HL-60/S4 treated with phorbol 12-myristate 13-acetate at 8.2 ng/mL for 4 days and 3 days (cell line): ENCODE measurements around the gene RUNX2.

ENCODE experiments used
- in situ Hi-C: fragments of 300-500 bp; cut with MboI; formaldehyde crosslinking; loops from 2 replicates; pipeline ENCODE4 v1.15.0; 2022; ENCODE audit warnings: low sequenced_read_pairs

RUNX2 gene

DNA sequence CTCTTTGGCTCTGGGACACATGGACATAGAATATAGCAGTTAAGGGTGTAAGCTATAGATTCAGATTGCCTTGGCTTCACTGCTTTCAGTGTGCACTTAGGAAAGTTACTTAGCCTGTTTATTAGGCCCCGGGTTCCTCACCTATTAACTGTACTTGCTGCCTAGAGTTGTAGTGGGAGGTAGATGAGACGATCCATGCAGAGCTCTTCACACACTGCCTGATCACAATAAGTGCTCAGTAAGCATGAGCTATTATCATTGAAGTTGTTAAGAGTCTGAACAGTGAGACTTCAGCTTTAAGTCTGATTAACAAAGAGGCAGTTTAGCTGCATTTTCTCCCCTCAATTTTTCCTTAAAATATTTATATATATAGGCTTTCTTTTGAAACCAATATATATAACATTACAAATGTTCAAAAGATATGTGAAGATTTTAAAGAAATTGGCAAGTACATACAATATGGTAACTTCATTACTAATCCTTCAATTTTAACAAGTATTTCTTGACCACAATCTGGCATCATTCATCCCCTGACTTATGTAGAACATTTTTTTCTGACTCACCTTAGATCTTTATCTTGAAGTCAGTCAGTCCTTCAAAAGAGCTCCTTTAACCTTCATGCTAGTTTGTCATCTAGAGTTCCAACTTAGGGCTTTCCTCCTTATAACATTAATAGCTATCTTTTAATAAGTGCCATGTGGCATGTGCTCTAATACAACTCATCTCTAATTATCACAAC, 70.1 kb downstream of the RUNX2 start:
- in situ Hi-C loops = no loop called here

DNA sequence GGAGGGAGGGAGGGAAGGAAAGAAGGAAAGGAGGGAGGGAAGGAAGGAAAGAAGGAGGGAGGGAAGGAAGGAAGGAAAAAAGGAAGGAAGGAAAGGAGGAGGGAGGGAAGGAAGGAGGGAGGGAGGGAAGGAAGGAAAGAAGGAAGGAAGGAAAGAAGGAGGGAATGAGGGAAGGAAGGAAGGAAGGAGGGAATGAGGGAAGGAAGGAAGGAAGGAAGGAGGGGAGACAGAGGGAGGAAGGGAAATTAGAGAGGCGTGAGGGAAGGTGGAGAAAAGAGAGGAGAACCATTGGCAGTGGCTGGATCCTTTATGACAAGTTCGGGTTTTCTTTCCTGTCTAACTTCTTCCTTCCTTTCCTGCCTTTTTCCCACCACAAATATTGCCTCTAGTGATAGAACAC, 71.9 kb downstream of the RUNX2 start:
- in situ Hi-C loops = no loop called here

DNA sequence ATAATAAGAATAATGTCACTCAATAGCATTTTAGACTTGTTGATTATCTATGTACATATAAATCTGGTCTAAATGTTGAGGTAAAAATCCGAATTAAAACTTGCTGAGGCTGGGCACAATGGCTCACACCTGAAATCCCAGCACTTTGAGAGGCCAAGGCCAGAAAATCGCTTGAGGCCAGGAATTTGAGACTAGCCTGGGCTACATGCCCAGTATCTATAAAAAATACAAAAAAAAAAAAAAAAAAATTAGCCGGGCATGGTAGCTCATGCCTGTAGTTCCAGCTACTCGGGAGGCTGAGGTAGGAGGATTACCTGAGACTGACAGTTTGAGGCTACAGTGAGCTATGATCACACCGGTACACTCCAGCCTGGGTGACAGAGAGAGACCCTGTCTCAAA, 83.8 kb downstream of the RUNX2 start:
- in situ Hi-C loops = no loop called here

DNA sequence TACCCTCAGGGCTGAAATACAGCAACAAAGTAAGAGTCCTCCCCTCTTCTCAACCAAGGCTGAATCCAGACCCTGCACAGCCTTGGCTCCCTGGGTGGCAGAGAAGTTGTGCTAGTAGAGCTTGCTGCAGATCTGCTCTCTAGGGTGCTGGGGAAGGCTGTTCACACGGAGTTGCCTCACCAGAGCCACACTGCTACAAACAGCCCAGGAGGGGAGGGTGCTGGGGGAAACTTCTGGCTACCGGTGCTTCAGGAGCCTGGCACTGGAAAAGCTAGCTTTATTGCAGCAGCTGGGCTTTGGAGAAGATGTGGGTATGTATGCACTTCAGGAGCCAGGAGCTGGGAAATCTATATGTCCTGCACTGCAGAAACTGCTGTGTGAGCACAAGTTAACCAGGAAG, 87.2 kb downstream of the RUNX2 start:
- in situ Hi-C loops = no loop called here

DNA sequence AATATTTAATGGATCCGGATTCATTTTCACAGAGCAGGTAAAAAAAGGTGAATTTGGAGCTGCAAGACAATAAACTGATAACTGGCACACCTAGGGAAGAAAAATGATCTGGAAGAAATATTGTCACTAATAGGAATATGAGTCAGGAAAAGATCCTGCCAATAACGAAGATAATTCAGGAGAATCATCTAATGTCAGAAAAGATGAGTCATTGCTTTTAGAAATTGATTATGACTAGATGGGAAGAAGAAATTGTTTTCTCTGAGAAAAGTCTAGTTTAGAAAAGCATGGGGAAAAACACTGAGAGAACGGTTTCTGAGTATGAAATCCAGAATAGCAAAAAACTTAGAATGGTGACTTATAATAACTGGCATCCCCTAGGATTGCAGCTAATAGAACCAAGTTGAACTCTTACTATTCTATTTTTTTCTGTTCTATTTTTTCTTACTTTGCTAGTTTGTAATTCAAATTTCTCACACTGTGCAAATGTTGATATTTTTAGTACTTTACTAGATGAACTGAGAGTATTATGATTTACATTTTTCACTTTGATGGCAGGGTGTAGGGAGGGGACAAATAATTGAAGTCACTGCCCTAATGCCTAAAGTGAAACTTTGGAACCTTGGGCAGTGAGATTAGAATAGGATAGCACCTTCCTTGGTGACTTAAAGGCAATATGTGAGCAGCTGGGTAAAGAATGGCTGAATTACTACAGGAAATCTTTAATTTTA, 87.8 kb downstream of the RUNX2 start:
- in situ Hi-C loops = no loop called here

DNA sequence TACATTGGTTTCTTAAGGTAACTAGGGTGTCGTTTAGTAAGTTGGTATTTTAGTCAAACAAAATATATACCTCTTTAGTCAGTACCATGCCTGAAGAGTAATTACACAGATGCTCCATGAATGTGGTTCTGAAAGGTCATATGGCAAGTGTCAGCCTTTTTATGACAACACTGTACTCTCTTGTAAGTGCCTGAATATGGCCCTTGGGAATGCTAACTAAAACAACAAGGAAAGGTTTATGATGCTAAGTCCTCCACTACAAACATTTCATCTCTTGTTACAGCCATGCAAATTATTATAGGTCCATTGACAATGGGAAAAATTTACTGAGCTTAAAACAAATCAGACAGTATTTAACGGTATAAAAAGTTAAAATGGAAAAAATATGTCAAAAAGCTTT, 88.6 kb downstream of the RUNX2 start:
- in situ Hi-C loops = no loop called here

DNA sequence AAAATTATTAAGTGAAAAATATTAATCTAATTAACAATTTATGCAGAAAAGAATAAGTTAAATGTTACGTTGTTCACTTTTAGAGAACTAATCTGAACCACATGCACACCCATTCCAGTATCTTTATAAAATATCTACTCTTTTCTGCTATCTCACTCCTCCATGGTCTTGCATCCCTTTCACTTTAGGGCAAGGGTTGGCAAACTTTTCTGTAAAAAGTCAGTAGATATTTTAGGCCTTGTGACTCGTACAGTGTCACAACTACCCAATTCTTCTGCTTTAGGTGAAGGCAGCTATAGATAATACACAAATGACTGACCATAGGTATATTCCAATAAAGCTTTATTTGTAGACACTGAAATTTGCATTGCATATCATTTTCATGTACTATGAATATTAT, 89.3 kb downstream of the RUNX2 start:
- in situ Hi-C loops = no loop called here

DNA sequence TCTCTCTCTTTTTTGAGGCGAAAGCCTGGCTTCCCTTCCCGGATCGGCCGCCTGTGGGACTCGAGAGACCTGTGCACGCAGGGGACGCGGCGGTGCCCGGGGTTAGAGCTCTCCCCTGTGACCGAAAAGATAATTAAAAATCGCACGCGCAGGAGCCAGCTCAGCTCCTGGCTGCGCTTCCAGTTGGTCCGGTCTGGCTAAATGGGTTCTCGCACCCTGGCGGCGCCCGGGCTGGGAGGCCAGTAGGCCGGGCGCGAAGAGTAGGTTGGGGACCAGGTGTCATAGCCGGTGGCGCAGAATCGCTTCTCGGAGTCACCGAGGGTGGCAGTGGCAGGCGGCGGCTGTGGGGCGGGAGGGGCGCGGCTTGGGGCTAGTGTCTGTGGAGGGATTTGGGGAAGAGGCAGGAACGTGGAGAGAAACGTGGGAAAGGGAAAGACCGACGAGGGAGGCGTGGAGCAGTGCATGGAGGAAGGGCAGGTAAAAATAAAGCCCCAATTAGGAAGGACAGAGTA, 91.5 kb downstream of the RUNX2 start:
- in situ Hi-C loops = no loop called here

DNA sequence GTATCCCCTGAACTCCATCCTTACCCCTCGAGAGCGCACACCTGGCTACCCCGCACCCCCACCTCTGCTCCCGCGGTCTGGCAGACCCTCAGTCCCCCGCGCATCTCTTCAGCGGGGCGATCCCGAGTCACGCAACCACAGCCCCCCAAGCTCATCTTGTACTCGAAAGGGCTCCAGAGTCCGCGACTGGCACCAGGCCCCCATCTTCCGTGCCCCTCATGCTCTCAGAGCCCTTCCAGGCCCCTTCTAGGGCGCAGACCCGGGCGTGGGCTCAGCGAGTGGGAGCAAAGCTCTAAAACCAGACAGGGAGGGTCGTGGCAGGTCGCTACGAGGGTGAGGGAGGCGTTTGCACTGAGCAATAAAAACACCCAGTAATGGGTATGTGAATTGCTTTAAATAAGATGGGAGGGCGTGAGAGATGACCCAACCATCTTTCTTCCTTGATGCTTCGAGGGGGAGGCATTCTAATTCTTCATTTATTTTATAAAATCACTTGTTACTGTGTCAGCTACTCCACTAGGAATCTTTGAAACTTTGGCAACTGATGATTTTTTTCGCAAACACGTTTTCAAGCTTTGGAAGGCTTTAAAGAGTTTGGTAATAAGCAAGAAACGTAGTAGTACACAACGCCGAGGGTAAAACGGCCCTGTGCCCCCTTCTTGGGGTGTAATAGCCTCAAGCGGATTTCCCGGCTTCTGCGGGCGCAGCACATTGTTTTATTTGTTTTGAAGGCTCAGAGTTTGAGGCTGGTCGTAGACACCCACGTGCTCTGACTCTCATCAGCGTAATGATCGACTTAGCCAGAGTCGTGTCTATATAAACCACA, 92.2 kb downstream of the RUNX2 start:
- in situ Hi-C loops = no loop called here

DNA sequence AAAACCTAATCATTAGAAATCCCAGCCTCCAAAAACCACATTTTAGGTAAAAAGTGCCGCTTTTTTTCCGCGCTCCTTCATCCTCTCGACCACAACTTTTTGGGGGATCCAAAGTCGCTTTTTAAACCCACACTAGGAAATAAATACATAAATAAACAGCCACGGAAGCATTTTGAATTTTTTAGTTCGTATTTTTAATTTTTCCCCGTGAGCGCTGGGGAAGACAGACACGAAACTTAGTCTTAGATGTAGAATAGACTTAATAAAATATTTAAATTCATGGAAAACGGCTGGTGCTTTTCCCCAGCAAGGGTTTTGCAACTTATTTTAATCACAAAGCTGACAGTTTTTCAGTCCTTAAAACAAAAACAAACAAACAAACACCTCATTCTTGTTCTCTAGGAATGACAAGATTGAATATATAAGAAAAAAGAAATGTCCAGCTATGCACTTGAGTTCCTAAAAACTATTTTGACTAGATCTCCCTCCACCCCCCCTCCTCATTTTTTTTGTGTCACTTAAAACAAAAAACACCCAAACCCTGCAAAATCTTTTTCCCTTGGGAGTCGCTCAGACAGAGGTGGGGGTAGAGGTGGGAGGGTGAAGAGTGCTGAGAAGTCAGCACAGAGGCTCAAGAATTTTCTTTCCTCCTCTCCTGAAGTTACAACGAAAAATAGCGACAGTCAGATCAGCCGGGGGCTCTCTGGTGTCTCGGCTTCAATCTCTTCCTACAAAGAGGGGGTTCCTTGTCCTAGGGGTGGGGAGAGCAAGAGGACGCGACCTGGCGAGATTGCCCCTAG, 93.0 kb downstream of the RUNX2 start:
- in situ Hi-C loops = no loop called here

DNA sequence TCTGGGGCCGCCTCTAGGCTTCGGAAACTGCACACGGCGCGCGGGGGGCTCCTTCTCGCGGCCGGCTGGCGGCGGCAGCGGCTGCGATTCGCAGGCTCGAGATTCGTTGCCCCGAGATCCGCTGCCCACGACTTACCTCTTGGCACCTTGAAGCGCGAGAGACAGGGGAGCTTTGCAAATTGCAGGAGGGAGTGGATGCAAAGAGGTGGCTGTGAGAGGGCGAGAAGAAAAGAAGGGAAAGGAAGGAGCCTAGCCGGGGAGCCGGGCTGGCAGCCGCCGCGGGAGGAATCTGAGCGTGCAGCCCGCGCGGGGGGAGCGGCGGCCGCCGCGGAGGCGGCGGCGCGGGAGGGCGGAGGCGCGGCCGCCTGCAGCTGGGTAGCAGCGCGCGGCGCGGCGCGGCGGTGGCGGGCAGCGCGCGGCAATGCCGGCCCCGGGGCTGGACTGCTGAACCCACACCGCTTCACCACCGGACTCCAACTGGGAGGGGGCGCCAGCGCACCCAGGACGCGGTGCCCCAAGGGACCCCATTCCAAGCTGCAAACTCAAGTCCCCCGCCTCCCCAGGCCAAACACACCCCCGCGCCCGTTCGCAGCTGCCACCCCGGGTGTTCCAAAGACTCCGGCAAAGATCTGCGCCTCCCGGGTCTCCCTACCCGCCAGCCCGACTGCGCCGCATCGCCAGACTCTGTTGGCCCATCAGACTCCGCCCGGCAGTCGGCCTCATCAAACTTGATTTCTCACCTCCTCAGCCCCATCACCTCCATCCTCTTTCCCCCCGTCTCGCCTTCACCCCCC, 93.8 kb downstream of the RUNX2 start:
- in situ Hi-C loops = no loop called here

DNA sequence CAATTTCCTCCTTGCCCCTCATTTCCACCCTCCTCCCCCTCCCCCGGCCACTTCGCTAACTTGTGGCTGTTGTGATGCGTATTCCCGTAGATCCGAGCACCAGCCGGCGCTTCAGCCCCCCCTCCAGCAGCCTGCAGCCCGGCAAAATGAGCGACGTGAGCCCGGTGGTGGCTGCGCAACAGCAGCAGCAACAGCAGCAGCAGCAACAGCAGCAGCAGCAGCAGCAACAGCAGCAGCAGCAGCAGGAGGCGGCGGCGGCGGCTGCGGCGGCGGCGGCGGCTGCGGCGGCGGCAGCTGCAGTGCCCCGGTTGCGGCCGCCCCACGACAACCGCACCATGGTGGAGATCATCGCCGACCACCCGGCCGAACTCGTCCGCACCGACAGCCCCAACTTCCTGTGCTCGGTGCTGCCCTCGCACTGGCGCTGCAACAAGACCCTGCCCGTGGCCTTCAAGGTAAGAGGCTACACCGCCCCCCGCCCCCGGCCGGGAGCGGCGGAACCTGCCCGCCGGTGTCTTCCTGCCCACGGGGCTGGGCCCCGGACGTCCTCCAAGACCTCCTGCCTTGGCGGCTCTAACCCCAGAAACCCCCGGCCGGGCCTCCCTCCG, 94.5 kb downstream of the RUNX2 start:
- in situ Hi-C loops = no loop called here

DNA sequence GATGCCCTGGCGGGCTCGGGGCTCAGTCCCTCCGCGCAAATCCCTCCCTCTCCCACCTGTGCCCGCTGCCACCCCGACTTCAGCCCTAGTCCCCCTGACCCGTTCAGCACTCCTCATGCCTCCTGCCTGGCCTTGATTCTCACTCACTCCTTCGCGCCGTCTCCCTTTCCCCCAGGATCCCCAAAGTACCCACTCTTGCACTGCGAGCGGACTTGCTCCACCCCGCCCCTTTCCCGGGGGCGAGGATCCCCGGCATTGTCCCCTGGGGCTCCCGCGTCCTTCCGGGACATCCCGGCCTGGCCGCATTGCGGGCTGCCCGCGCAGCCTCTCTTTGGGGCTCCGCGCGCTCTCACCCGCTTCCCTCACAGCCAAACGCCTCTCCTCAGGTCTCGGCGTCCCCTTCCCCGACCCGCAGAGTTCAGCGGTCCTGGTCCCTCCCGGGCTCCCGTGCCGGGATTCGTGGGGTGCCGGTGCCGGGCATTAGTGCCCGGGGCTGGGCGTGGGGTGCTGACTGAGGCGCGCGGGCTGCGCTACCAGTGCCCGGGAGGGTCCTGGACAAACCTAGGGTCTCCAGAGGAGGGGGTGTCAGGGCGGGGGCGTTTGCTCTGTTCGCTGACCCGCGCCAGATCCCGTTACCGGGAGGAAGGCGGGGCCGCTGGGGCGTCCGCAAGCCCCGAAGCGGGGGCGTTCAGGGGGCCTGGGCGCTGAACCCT, 95.1 kb downstream of the RUNX2 start:
- in situ Hi-C loops = no loop called here

DNA sequence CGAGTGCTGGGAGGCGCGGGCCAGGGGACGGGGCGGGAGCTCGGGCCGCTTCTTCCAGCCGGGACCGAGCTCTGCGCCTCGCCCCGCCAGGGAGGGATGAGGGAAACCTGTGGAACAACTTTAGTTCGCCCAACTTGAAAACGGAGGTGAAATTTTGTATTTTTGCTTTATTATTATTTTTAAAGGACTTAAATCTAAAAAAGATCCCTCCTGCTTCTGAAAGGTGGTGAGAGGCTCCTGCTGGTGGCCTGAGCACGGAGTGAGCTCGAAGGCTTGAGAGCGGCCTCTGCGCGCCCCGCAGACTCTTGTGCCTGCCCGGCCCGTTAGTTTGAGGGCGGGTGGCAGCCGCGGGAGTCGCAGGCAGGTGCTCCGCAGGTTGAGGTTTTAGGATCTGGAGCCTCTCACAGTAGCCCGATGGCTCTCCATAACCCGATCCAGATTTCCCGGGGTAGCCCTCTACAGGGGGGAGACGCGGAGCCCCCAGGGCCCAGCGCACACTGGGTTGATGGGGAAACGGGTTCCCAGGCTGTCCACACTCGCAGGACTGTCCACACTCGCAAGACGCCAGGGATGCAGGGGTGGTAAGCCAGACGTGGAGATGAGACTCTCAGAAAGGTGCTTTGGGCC, 95.8 kb downstream of the RUNX2 start:
- in situ Hi-C loops = no loop called here

DNA sequence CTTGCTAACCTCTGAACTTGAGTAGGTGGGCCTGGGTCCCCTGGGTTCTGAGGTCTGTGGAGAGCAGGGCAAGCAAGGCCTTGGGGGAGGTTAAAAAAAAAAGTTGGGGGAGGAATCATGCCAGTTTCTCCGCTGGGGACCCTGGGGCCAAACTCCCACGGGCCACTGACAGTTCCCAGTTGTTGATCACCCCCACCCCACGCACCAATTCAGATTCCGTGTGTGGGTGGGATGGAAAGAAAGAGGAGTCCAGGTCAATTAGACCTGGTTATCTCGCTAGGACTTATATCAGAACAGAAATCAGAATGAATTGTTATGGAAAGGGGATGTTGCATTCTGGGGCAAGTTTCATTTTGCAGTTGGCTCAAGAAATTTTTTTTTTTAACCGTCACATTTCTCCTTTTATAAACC, 96.3 kb downstream of the RUNX2 start:
- in situ Hi-C loops = no loop called here

DNA sequence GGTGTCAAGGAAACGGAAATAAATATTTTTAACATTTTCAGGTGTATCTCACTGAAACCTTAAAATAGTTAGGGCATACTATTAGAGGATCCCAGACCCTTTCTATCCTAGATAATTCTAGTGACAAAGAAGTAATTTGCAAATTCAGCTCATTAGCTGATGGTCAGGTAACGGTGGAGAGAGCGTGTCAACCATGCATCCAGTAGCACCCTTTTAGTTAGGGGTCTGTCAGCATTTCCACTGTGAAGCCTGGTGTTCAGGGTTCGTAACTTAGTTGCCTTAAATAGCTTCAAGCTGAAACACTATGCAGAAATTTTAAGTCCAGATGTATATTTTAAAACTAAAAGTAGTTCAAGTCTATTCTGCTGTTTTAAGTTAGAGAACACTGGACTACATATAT, 98.1 kb downstream of the RUNX2 start:
- in situ Hi-C loops = loop anchor here (25.0 kb wide), 1 partner anchor 286 kb away; no protein-coding TSS in a partner anchor

DNA sequence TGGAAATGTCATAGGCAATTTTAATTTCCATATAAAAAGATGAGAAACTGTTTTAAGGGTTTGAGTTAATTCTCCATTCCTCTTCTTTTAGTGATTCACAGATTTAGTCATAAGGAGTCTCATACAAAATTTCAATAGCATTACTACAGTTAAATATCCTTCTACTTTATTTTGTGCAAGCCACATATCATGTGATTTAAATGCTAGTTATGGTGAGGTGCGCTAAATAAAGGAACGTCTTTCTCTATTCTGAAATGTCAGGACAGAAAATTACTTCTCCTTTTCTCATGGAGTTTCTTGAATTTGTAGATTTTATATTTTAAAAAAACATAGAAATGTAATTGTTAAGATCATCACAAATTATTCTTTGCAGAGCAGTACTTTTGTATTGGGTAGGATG, 99.6 kb downstream of the RUNX2 start:
- in situ Hi-C loops = loop anchor here (25.0 kb wide), 1 partner anchor 285 kb away; no protein-coding TSS in a partner anchor

DNA sequence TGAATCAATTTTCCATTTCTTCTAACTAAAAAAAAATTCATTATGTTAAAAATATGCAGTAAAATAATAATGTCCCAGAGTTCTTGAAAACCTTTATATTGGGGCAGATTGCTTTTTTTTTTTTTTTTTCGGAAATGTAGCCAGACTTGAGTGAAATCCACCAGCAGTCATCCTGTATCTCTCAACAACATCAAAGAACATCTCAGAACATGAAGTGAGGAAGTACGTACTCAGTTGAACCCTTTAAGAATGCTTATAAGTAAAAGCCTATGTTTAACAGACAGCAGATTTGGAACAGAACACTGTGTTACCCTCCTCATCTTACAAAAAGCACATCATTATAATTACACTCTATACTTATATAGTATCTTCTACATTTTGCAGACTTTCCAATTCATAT, 100.6 kb downstream of the RUNX2 start:
- in situ Hi-C loops = loop anchor here (25.0 kb wide), 1 partner anchor 284 kb away; no protein-coding TSS in a partner anchor
